Thoracic aorta (tissue), 2 donors: Measurements from ENCODE around the gene TRAPPC14. TPM values are rescaled to one million over a fixed set of nuclear protein-coding genes. Genes with fewer than 3 reads are reported as not detected.

ENCODE experiments used
- ATAC-seq: fragments of 150-250 bp; one replicate; pipeline ENCODE4 v1.8.0; 2017; ENCODE audit warnings: low read depth; ENCODE audit not compliant: insufficient number of reproducible peaks, low FRiP score
- DNase-seq: peaks from one replicate; pipeline ENCODE4 v3.0.0-alpha.2; 2020; ENCODE audit warnings: low spot score
- H3K27ac ChIP-seq, 2 donors: fragments of 200-600 bp; sonication (generic); 1 replicate in 1 of 2; 2 replicates in 1 of 2; pipeline ENCODE4 v1.5.1; 2016; ENCODE audit warnings: mild to moderate bottlenecking in 2 of 2, moderate library complexity in 2 of 2
- H3K27me3 ChIP-seq: fragments of 200-600 bp; sonication (generic); replicated peaks from 2 replicates; pipeline ENCODE4 v1.6.0; 2016; ENCODE audit warnings: mild to moderate bottlenecking; ENCODE audit not compliant: insufficient read depth
- H3K36me3 ChIP-seq: fragments of 200-600 bp; sonication (generic); one replicate; pipeline ENCODE4 v1.5.1; 2016
- H3K4me1 ChIP-seq, 2 donors: fragments of 200-600 bp; sonication (generic); 1 replicate in 1 of 2; 2 replicates in 1 of 2; pipeline versions ENCODE4 v1.5.1 to v1.6.0; 2016; ENCODE audit warnings: low read depth in 2 of 2, mild to moderate bottlenecking in 1 of 2; ENCODE audit not compliant: control insufficient read depth in 1 of 2
- H3K4me3 ChIP-seq: fragments of 200-600 bp; sonication (generic); 2 replicates; pipeline ENCODE4 v1.5.1; 2016; ENCODE audit warnings: mild to moderate bottlenecking
- H3K9me3 ChIP-seq: fragments of 200-600 bp; sonication (generic); 2 replicates; pipeline ENCODE4 v1.5.1; 2016
- CTCF ChIP-seq: fragments of 200-600 bp; sonication (generic); IDR thresholded peaks from one replicate; pipeline ENCODE4 v1.5.1; 2019; ENCODE audit warnings: antibody characterized with exemption
- total RNA-seq, 2 donors: library from RNA; depleted of rRNA; stranded (reverse); fragments of >200 nt; gene quantifications; one replicate each; pipeline versions ENCODE4 v1.1.0 to v1.2.3, GENCODE V29; 2016

Gene TRAPPC14
- total RNA-seq, 2 donors from 2014 or later = 14.0 to 18.0 TPM

- ATAC-seq = no peak
- no peak overlapping the region for H3K27ac ChIP-seq
- H3K4me3 ChIP-seq = no peak overlapping the region
- H3K27me3 ChIP-seq = no peaks in the 10 kb centered on the region
- DNase-seq = no peak
- no peaks in the 10 kb centered on the region for H3K9me3 ChIP-seq
- TF ChIP-seq CTCF = no peak
- peaks cover 25% of the 10 kb centered on the region for H3K36me3 ChIP-seq
- peaks cover 19 to 24% of the 10 kb centered on the region in 2 donors for H3K4me1 ChIP-seq
Observed at GRCh38 chr7:100154651-100155491, 3.7 kb downstream of the TRAPPC14 start.

DNA sequence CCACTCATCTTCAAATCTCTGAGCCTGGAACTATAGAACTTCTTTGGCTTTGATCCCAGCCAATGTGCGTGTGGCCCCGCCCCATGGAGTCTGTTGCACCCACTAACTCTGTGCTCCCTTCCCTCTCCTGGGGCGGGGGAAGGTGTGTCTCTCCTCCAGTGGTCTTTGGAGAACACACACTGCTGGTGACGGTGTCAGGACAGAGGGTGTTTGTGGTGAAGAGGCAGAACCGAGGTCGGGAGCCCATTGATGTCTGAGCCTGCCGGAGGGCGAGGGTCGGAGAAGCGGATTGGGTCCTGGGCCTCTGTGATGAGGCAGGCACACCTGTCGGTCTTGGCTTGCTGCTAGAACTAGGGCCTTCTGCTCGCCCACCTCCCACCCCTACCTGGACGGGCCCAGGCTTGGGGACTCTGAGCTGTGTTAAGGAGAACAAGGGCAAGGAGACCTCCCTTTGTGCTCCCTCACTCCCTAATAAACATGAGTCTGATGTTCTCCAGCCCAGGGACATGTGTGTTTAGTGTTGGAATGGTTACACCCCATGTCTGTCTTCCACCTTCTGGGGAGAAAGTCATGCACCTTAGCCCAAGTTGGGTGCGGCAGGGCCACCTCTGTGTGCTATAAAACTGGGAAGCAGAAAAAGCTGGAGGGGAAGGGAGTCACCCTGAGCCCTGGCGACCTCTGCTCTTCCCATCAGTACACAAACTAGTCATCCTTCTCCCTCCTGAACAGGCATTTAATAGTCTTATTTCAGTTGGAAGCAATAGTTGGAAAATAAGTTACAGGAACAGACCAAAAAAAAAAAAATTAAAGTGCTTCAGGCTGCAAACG lies 4.6 kb downstream of the TRAPPC14 start:
- DNase-seq = no peak
- H3K36me3 ChIP-seq = peaks cover 25% of the 10 kb centered on the region
- no peaks in the 10 kb centered on the region for H3K9me3 ChIP-seq
- ATAC-seq = no peak
- TF ChIP-seq CTCF = no peak
- H3K4me3 ChIP-seq = no peak overlapping the region
- peaks cover 22 to 28% of the 10 kb centered on the region in 2 donors for H3K4me1 ChIP-seq
- H3K27ac ChIP-seq = no peak overlapping the region
- H3K27me3 ChIP-seq = no peaks in the 10 kb centered on the region

- Histone ChIP-seq H3K4me3 (no peak overlapping the region), H3K4me1 (peaks cover 20 to 26% of the 10 kb centered on the region in 2 donors), H3K27me3 (no peaks in the 10 kb centered on the region), H3K9me3 (no peaks in the 10 kb centered on the region), H3K27ac (no peak overlapping the region), H3K36me3 (peaks cover 25% of the 10 kb centered on the region)
- no peak for DNase-seq
- no peak for ATAC-seq
- TF ChIP-seq CTCF = no peak
Observed at GRCh38 chr7:100152937-100153666, 5.4 kb downstream of the TRAPPC14 start.

DNA sequence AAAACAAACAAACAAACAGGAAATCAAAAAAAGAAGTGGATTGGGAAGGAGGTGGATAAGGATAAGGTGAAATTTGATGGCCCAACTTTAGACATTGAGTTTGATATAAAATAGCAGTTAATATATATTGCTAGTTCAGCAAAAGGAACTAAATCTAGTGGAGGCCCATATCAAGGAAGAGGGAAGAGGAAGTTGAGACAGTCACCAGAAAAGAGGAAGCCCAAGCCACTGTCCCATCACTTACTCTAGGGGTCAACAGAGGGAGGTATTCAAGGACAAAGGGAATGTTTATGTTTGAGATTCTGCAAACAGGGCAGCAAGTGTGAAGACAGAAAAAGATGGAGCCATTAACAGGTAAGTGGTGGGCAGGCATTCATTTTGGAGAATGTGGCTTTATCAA lies 6.1 kb downstream of the TRAPPC14 start:
- Histone ChIP-seq H3K27me3 (no peaks in the 10 kb centered on the region), H3K4me1 (peaks cover 15 to 20% of the 10 kb centered on the region in 2 donors), H3K27ac (no peak overlapping the region), H3K4me3 (no peak overlapping the region), H3K36me3 (peaks cover 25% of the 10 kb centered on the region), H3K9me3 (no peaks in the 10 kb centered on the region)
- ATAC-seq (no peak), DNase-seq (no peak)
- TF ChIP-seq CTCF = no peak
